HCT116 (cell line): ENCODE results near the gene MFSD6. TPM values are rescaled to one million over a fixed set of nuclear protein-coding genes. Genes with fewer than 3 reads are reported as not detected.
A peak's percentile ranks its signal among the peaks of the same experiment; 100 is the strongest.

Experiments used
- ATAC-seq: fragments of 200-7000 bp; cut with Tn5 transposase; 2 replicates; pipeline ENCODE4 v1.9.1; 2020; ENCODE audit warnings: mild to moderate bottlenecking, moderate library complexity
- BruUV-seq: library from RNA; stranded (reverse); fragments of 400-500 nt; replicated peaks from 2 replicates; lab custom pipeline; 2021; lab: Mats Ljungman, UMichigan
- CTCF ChIA-PET: fragments of 300-600 bp; sonication (Branson Sonifier 250); formaldehyde crosslinking; loops from one replicate; lab custom pipeline; 2021; ENCODE audit warnings: antibody characterized with exemption; lab: Charles Lee
- POLR2A ChIA-PET: fragments of 300-600, 350-600 bp; sonication (Branson Sonifier 250); formaldehyde crosslinking; loops from one replicate; lab custom pipeline; 2021; ENCODE audit warnings: antibody characterized with exemption; lab: Charles Lee
- RAD21 ChIA-PET, 2 experiments: fragments of 300-600 bp; sonication (Branson Sonifier 250); formaldehyde crosslinking; loops; one replicate each; lab custom pipeline; 2023; ENCODE audit warnings: low total read pairs in 2 of 2; ENCODE audit not compliant: uncharacterized antibody in 2 of 2, unreplicated experiment in 2 of 2, low non-redundant PET in 1 of 2; lab: Charles Lee
- DNase-seq: peaks from one replicate; pipeline ENCODE4 v3.0.0-alpha.2; 2010; ENCODE audit warnings: low read depth, low spot score
- H2AFZ ChIP-seq: fragments of 200-600 bp; shearing (Covaris generic), sonication (generic); 2 replicates; pipeline ENCODE4 v1.6.1; 2017; ENCODE audit warnings: low read depth, mixed run types, mixed read lengths, antibody characterized with exemption, low read length; ENCODE audit not compliant: poor library complexity, severe bottlenecking
- H3K27ac ChIP-seq: 2 replicates; pipeline ENCODE4 v1.5.1; 2012; ENCODE audit warnings: low read depth, low read length
- H3K27me3 ChIP-seq: fragments of 200-600 bp; sonication (generic); 2 replicates; pipeline ENCODE4 v1.6.1; 2016; ENCODE audit warnings: mixed run types, low read length, mixed read lengths; ENCODE audit not compliant: insufficient read depth
- H3K36me3 ChIP-seq, 2 experiments: fragments of 200-500 bp in 1 of 2; fragments of 200-600 bp in 1 of 2; sonication (Bioruptor generic) in 1 of 2; sonication (generic) in 1 of 2; 2 replicates each; pipeline versions ENCODE4 v1.5.1 to v1.6.1; 2014 to 2016; ENCODE audit warnings: low read length in 2 of 2, inconsistent platforms in 1 of 2, mixed read lengths in 1 of 2, mixed run types in 1 of 2; ENCODE audit not compliant: insufficient read depth in 2 of 2, control insufficient read depth in 1 of 2
- H3K4me1 ChIP-seq, 2 experiments: fragments of 200-600 bp in 1 of 2; sonication (generic) in 1 of 2; 2 replicates each; pipeline versions ENCODE4 v1.5.1 to v1.6.1; 2012 to 2017; ENCODE audit warnings: low read length in 2 of 2, inconsistent platforms in 1 of 2, mild to moderate bottlenecking in 1 of 2, mixed read lengths in 1 of 2, mixed run types in 1 of 2, moderate library complexity in 1 of 2; ENCODE audit not compliant: insufficient read depth in 2 of 2, control insufficient read depth in 1 of 2
- H3K4me2 ChIP-seq: fragments of 200-600 bp; sonication (generic); 2 replicates; pipeline ENCODE4 v1.6.1; 2017; ENCODE audit warnings: mixed run types, low read length, mixed read lengths
- H3K4me3 ChIP-seq, 2 experiments: fragments of 200-600 bp in 1 of 2; sonication (generic) in 1 of 2; replicated peaks in 1 of 2; 2 replicates each; pipeline ENCODE4 v1.5.1; 2011 to 2016; ENCODE audit warnings: low read length in 2 of 2, control low read depth in 1 of 2, low read depth in 1 of 2, mild to moderate bottlenecking in 1 of 2, mixed read lengths in 1 of 2, mixed run types in 1 of 2
- H3K79me2 ChIP-seq: fragments of 200-600 bp; sonication (generic); 2 replicates; pipeline ENCODE4 v1.6.1; 2017; ENCODE audit warnings: mild to moderate bottlenecking, mixed run types, low read length, moderate library complexity, mixed read lengths; ENCODE audit not compliant: insufficient read depth
- H3K9ac ChIP-seq: fragments of 200-600 bp; sonication (generic); 2 replicates; pipeline ENCODE4 v1.6.1; 2016; ENCODE audit warnings: low read length, mixed read lengths
- H3K9me2 ChIP-seq: fragments of 200-600 bp; sonication (generic), shearing (Covaris generic); 2 replicates; pipeline ENCODE4 v1.6.1; 2017; ENCODE audit warnings: mixed run types, mild to moderate bottlenecking, moderate library complexity; ENCODE audit not compliant: insufficient read depth
- H3K9me3 ChIP-seq, 2 experiments: fragments of 200-500 bp in 1 of 2; fragments of 200-600 bp in 1 of 2; sonication (Bioruptor generic) in 1 of 2; sonication (generic) in 1 of 2; 2 replicates each; pipeline ENCODE4 v1.6.1; 2014 to 2017; ENCODE audit warnings: low read length in 2 of 2, mixed read lengths in 2 of 2, inconsistent platforms in 1 of 2, low read depth in 1 of 2, mild to moderate bottlenecking in 1 of 2, mixed run types in 1 of 2, moderate library complexity in 1 of 2; ENCODE audit not compliant: control insufficient read depth in 1 of 2, insufficient read depth in 1 of 2
- H4K20me1 ChIP-seq: fragments of 200-600 bp; sonication (generic), shearing (Covaris generic); 2 replicates; pipeline ENCODE4 v1.6.1; 2017; ENCODE audit warnings: mixed run types, mild to moderate bottlenecking, moderate library complexity; ENCODE audit not compliant: insufficient read depth
- CBX3 ChIP-seq: IDR thresholded peaks from 2 replicates; pipeline ENCODE4 v1.6.1; 2012; ENCODE audit warnings: low read depth
- EZH2 ChIP-seq: fragments of 200-600 bp; sonication (generic); IDR thresholded peaks from 2 replicates; pipeline ENCODE4 v1.6.1; 2017; ENCODE audit warnings: antibody characterized with exemption, mixed run types
- JUND ChIP-seq: IDR thresholded peaks from 2 replicates; pipeline ENCODE4 v1.6.1; 2012
- POLR2AphosphoS5 ChIP-seq: IDR thresholded peaks from 2 replicates; pipeline ENCODE4 v1.6.1; 2011; ENCODE audit warnings: mild to moderate bottlenecking, low read depth, low read length, moderate library complexity
- RAD21 ChIP-seq: IDR thresholded peaks from 2 replicates; pipeline ENCODE4 v1.6.1; 2012; ENCODE audit warnings: low read depth, mild to moderate bottlenecking
- SRF ChIP-seq: IDR thresholded peaks from 2 replicates; pipeline ENCODE4 v1.6.1; 2012; ENCODE audit warnings: low read depth
- TCF7L2 ChIP-seq: IDR thresholded peaks from 2 replicates; pipeline ENCODE4 v1.7.0; 2011; ENCODE audit warnings: borderline replicate concordance, inconsistent platforms; ENCODE audit not compliant: insufficient read depth, insufficient read length; ENCODE audit errors: extremely low read depth
- YY1 ChIP-seq: IDR thresholded peaks from 2 replicates; pipeline ENCODE4 v1.6.1; 2011; ENCODE audit warnings: low read length, low read depth, moderate library complexity, mild to moderate bottlenecking; ENCODE audit not compliant: insufficient replicate concordance; ENCODE audit errors: extremely low read depth
- ZFX ChIP-seq: fragments of 450-650 bp; IDR thresholded peaks from 2 replicates; pipeline ENCODE4 v1.6.1; 2017
- ZNF274 ChIP-seq: fragments of 200-500 bp; sonication (Bioruptor generic); IDR thresholded peaks from 2 replicates; pipeline ENCODE4 v1.6.1; 2014; ENCODE audit warnings: mild to moderate bottlenecking, low read depth, low read length, inconsistent platforms
- intact Hi-C: fragments of 100-400 bp; cut with micrococcal nuclease; formaldehyde crosslinking; loops from 2 replicates; pipeline ENCODE4 v1.10.0; 2022
- total RNA-seq: library from RNA; stranded (reverse); gene quantifications from one replicate; pipeline ENCODE4 v1.2.1, GENCODE V29; 2021; ENCODE audit not compliant: unreplicated experiment
- TF ChIP-seq, protein P1 (sequence below): IDR thresholded peaks from 2 replicates; pipeline ENCODE4 v1.6.1; 2012
- TF ChIP-seq, protein P2 (sequence below): IDR thresholded peaks from 2 replicates; pipeline ENCODE4 v1.6.1; 2012; ENCODE audit warnings: low read depth
- TF ChIP-seq, protein P3 (sequence below): IDR thresholded peaks from 2 replicates; pipeline ENCODE4 v1.6.1; 2012

Gene MFSD6
- total RNA-seq, 1 experiment from 2014 or later: 18.6 TPM

DNA sequence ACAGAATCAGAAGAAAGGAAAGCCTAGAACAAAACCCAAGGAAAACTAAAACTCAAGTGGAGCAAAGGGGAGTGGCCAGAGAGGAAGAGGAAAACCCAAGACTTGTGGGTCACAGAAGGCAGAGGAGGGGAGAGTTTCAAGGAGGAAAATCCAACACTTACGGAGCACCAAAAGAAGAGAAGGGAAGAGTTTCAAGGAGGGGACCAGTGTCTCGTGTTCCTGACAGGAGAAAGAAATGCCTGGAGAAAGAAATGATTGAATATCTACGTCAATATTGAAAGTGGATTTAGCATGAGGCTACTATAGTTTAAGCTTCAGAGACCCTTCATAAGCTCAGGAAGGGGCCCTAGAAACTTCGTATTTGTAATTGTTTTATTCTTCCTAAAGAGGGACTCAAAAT is 1.4 kb upstream of the MFSD6 start:
- ChIA-PET CTCF (no interaction called here), RAD21 (no interaction called here), POLR2A (no interaction called here)
- Histone ChIP-seq H3K9ac (no peak overlapping the region), H3K4me2 (no peak overlapping the region), H3K4me3 (no peak overlapping the region), H3K9me2 (no peaks in the 10 kb centered on the region), H2AFZ (no peak overlapping the region), H4K20me1 (no peaks in the 10 kb centered on the region), H3K79me2 (no peaks in the 10 kb centered on the region), H3K4me1 (peaks cover 3 to 29% of the 10 kb centered on the region in 2 experiments; a peak in 3 of 4 replicates), H3K9me3 (no peaks in the 10 kb centered on the region), H3K27me3 (no peaks in the 10 kb centered on the region), H3K36me3 (no peaks in the 10 kb centered on the region), H3K27ac (no peak overlapping the region)
- TF ChIP-seq, protein P1, sequence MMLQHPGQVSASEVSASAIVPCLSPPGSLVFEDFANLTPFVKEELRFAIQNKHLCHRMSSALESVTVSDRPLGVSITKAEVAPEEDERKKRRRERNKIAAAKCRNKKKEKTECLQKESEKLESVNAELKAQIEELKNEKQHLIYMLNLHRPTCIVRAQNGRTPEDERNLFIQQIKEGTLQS: no peak
- no peak for TF ChIP-seq TCF7L2
- no peak for TF ChIP-seq ZNF274
- TF ChIP-seq ZFX: no peak
- TF ChIP-seq POLR2AphosphoS5: no peak
- TF ChIP-seq, protein P2, sequence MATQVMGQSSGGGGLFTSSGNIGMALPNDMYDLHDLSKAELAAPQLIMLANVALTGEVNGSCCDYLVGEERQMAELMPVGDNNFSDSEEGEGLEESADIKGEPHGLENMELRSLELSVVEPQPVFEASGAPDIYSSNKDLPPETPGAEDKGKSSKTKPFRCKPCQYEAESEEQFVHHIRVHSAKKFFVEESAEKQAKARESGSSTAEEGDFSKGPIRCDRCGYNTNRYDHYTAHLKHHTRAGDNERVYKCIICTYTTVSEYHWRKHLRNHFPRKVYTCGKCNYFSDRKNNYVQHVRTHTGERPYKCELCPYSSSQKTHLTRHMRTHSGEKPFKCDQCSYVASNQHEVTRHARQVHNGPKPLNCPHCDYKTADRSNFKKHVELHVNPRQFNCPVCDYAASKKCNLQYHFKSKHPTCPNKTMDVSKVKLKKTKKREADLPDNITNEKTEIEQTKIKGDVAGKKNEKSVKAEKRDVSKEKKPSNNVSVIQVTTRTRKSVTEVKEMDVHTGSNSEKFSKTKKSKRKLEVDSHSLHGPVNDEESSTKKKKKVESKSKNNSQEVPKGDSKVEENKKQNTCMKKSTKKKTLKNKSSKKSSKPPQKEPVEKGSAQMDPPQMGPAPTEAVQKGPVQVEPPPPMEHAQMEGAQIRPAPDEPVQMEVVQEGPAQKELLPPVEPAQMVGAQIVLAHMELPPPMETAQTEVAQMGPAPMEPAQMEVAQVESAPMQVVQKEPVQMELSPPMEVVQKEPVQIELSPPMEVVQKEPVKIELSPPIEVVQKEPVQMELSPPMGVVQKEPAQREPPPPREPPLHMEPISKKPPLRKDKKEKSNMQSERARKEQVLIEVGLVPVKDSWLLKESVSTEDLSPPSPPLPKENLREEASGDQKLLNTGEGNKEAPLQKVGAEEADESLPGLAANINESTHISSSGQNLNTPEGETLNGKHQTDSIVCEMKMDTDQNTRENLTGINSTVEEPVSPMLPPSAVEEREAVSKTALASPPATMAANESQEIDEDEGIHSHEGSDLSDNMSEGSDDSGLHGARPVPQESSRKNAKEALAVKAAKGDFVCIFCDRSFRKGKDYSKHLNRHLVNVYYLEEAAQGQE: no peak
- no peak for TF ChIP-seq RAD21
- no peak for TF ChIP-seq JUND
- TF ChIP-seq EZH2: no peak
- TF ChIP-seq YY1: no peak
- TF ChIP-seq SRF: no peak
- no peak for TF ChIP-seq CBX3
- TF ChIP-seq, protein P3, sequence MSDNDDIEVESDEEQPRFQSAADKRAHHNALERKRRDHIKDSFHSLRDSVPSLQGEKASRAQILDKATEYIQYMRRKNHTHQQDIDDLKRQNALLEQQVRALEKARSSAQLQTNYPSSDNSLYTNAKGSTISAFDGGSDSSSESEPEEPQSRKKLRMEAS: no peak
- intact Hi-C loops: no loop called here
- ATAC-seq: no peak
- BruUV-seq: TSS peak; percentile 33
- no peak for DNase-seq
